Left ventricle myocardium inferior (tissue), 1 donor: ENCODE results near the gene SSTR3. TPM values are rescaled to one million over a fixed set of nuclear protein-coding genes. Genes with fewer than 3 reads are reported as not detected.
A peak's percentile ranks its signal among the peaks of the same experiment; 100 is the strongest.

Experiments used
- DNase-seq: peaks from one replicate; pipeline ENCODE4 v3.0.0-alpha.2; 2020
- H3K27ac ChIP-seq: fragments of 200-600 bp; replicated peaks from 2 replicates; pipeline ENCODE4 v1.8.0; 2021
- H3K27me3 ChIP-seq: fragments of 200-600 bp; 2 replicates; pipeline ENCODE4 v1.8.0; 2021; ENCODE audit warnings: low read depth
- H3K36me3 ChIP-seq: fragments of 200-600 bp; 2 replicates; pipeline ENCODE4 v1.8.0; 2021
- H3K4me1 ChIP-seq: fragments of 200-600 bp; 2 replicates; pipeline ENCODE4 v1.8.0; 2021
- H3K4me3 ChIP-seq: fragments of 200-600 bp; 2 replicates; pipeline ENCODE4 v1.8.0; 2021; ENCODE audit warnings: mild to moderate bottlenecking, moderate library complexity
- H3K9me3 ChIP-seq: fragments of 200-600 bp; replicated peaks from 2 replicates; pipeline ENCODE4 v1.8.0; 2021
- CTCF ChIP-seq: fragments of 200-600 bp; IDR thresholded peaks from 2 replicates; pipeline ENCODE4 v1.8.0; 2021; ENCODE audit warnings: antibody characterized with exemption, mild to moderate bottlenecking, borderline replicate concordance
- intact Hi-C: fragments of 100-400 bp; cut with micrococcal nuclease; formaldehyde crosslinking; loops from one replicate; pipeline ENCODE4 v1.11.0; 2022
- total RNA-seq: library from RNA; stranded (reverse); fragmentation: NEBNext Ultra II Directional; extraction: Animal tissue kit (Norgen Biotek cat#: 25700); gene quantifications from one replicate; pipeline ENCODE4 v1.2.1, GENCODE V29; 2021
- donor health status: DM: no; HTN: yes; CAD: no; lungs with severe emphysema.

Gene SSTR3
- total RNA-seq, 1 donor from 2014 or later, result not detected

- H3K27ac ChIP-seq, result peak within 1 kb of the TSS; percentile 23
- no peaks in the 10 kb centered on the region for H3K36me3 ChIP-seq
- H3K27me3 ChIP-seq, result peaks cover 66% of the 10 kb centered on the region
- H3K4me1 ChIP-seq, result peaks cover 5% of the 10 kb centered on the region
- no peak for TF ChIP-seq CTCF
- no peaks in the 10 kb centered on the region for H3K9me3 ChIP-seq
- peak; percentile 74 for DNase-seq
- peak within 1 kb of the TSS; percentile 47 for H3K4me3 ChIP-seq
- intact Hi-C loops, result no loop called here
These were observed 32.0 kb upstream of the SSTR3 start, which contains the start of gene RAC2 for GRCh38 chr22:37244114-37244921. Gene RAC2, minus strand, starts transcription at chr22:37244269. Its CDS starts 121 bp downstream, at chr22:37244148.

- H3K36me3 ChIP-seq, result no peaks in the 10 kb centered on the region
- H3K9me3 ChIP-seq, result no peaks in the 10 kb centered on the region
- H3K4me3 ChIP-seq, result peak overlapping the region; percentile 47
- H3K4me1 ChIP-seq, result peaks cover 5% of the 10 kb centered on the region
- intact Hi-C loops, result no loop called here
- TF ChIP-seq CTCF, result no peak
- peak overlapping the region; percentile 23 for H3K27ac ChIP-seq
- H3K27me3 ChIP-seq, result peaks cover 70% of the 10 kb centered on the region
- no peak for DNase-seq
These were observed 31.3 kb upstream of the SSTR3 start for GRCh38 chr22:37243402-37244113.

GRCh38 chr22:37242395-37242918 lies 30.2 kb upstream of the SSTR3 start:
- no peaks in the 10 kb centered on the region for H3K36me3 ChIP-seq
- no peak for TF ChIP-seq CTCF
- intact Hi-C loops, result no loop called here
- no peaks in the 10 kb centered on the region for H3K9me3 ChIP-seq
- peak; percentile 55 for DNase-seq
- peak overlapping the region; percentile 47 for H3K4me3 ChIP-seq
- H3K27me3 ChIP-seq, result peaks cover 81% of the 10 kb centered on the region
- H3K27ac ChIP-seq, result no peak overlapping the region
- H3K4me1 ChIP-seq, result peaks cover 5% of the 10 kb centered on the region

- intact Hi-C loops, result no loop called here
- no peak for DNase-seq
- Histone ChIP-seq H3K27me3 (peaks cover 90% of the 10 kb centered on the region), H3K27ac (no peak overlapping the region), H3K4me1 (peaks cover 5% of the 10 kb centered on the region), H3K36me3 (no peaks in the 10 kb centered on the region), H3K9me3 (no peaks in the 10 kb centered on the region), H3K4me3 (no peak overlapping the region)
- TF ChIP-seq CTCF, result no peak
These were observed 29.3 kb upstream of the SSTR3 start for GRCh38 chr22:37241351-37242142.

- Histone ChIP-seq H3K36me3 (no peaks in the 10 kb centered on the region), H3K27ac (no peak overlapping the region), H3K27me3 (peaks cover 96% of the 10 kb centered on the region), H3K4me3 (no peak overlapping the region), H3K4me1 (peaks cover 5% of the 10 kb centered on the region), H3K9me3 (no peaks in the 10 kb centered on the region)
- no peak for TF ChIP-seq CTCF
- no peak for DNase-seq
- intact Hi-C loops, result no loop called here
These were observed 28.7 kb upstream of the SSTR3 start for GRCh38 chr22:37240941-37241320.
